Activated CD8-positive, alpha-beta T cell treated with anti-CD3 and anti-CD28 coated beads for 36 hours (primary cell): ENCODE data around the gene ALDH16A1. TPM values are rescaled to one million over a fixed set of nuclear protein-coding genes. Genes with fewer than 3 reads are reported as not detected.

Experiments used
- ATAC-seq: fragments of 200-7000 bp; cut with Tn5 transposase; one replicate; pipeline ENCODE4 v1.10.0; 2021; ENCODE audit warnings: mild to moderate bottlenecking, moderate library complexity
- CTCF ChIA-PET: fragments of 350-600 bp; sonication (Branson Sonifier 250); formaldehyde crosslinking; loops from one replicate; lab custom pipeline; 2021; ENCODE audit warnings: antibody characterized with exemption; lab: Charles Lee
- POLR2A ChIA-PET: fragments of 350-600 bp; sonication (Branson Sonifier 250); formaldehyde crosslinking; loops from one replicate; lab custom pipeline; 2021; ENCODE audit warnings: antibody characterized with exemption; lab: Charles Lee
- DNase-seq: peaks from one replicate; pipeline ENCODE4 v3.0.0-alpha.2; 2020
- H3K27ac Mint-ChIP-seq: one replicate; pipeline ENCODE4 v1.8.0; 2021; ENCODE audit warnings: mild to moderate bottlenecking, mixed read lengths
- H3K27me3 Mint-ChIP-seq: one replicate; pipeline ENCODE4 v1.8.0; 2021; ENCODE audit warnings: mixed read lengths
- H3K36me3 Mint-ChIP-seq: one replicate; pipeline ENCODE4 v1.8.0; 2021; ENCODE audit warnings: low read depth, mixed read lengths
- H3K4me1 Mint-ChIP-seq: one replicate; pipeline ENCODE4 v1.8.0; 2021; ENCODE audit warnings: low read depth, mixed read lengths
- H3K4me3 Mint-ChIP-seq: one replicate; pipeline ENCODE4 v1.8.0; 2021; ENCODE audit warnings: mild to moderate bottlenecking, moderate library complexity, mixed read lengths
- H3K9me3 Mint-ChIP-seq: one replicate; pipeline ENCODE4 v1.8.0; 2021; ENCODE audit warnings: mixed read lengths
- intact Hi-C: fragments of 100-400 bp; cut with micrococcal nuclease; formaldehyde crosslinking; loops from one replicate; pipeline ENCODE4 v1.10.0; 2022
- total RNA-seq, 2 experiments: library from RNA; stranded (reverse); gene quantifications; one replicate each; pipeline ENCODE4 v1.2.3, GENCODE V29; 2021
- TF ChIP-seq, protein P1 (sequence below): fragments of 200-600 bp; IDR thresholded peaks from one replicate; pipeline ENCODE4 v1.8.0; 2022; ENCODE audit warnings: antibody characterized with exemption, mild to moderate bottlenecking

The ALDH16A1 gene
- total RNA-seq, 2 experiments from 2014 or later, result 24.6 to 24.8 TPM

DNA sequence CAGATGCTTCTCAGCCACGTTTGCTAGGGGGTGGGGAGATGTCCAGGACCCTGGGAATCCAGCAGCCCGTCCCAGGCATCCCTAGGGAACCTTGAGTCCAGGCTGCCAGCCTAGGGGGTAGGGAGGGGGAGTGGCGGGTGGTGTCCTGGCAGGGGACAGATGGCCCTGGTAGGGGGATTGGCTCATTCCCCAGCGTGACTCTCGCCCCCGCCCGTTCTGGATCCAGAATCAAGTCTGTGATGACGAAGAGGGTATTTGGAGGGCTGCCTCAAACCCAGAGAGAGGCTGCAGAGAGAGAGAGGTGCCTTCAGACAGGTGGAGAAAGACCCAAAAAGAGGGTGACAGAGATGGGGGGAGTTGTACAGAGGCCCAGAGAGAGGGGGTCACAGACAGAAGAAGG is 15.8 kb upstream of the ALDH16A1 start:
- Mint-ChIP-seq H3K4me3 (no peak overlapping the region), H3K4me1 (peaks cover 29% of the 10 kb centered on the region), H3K36me3 (no peaks in the 10 kb centered on the region), H3K27me3 (peaks cover 89% of the 10 kb centered on the region), H3K27ac (no peak overlapping the region), H3K9me3 (no peaks in the 10 kb centered on the region)
- ChIA-PET POLR2A (no interaction called here), CTCF (no interaction called here)
- ATAC-seq, result no peak
- TF ChIP-seq, protein P1, sequence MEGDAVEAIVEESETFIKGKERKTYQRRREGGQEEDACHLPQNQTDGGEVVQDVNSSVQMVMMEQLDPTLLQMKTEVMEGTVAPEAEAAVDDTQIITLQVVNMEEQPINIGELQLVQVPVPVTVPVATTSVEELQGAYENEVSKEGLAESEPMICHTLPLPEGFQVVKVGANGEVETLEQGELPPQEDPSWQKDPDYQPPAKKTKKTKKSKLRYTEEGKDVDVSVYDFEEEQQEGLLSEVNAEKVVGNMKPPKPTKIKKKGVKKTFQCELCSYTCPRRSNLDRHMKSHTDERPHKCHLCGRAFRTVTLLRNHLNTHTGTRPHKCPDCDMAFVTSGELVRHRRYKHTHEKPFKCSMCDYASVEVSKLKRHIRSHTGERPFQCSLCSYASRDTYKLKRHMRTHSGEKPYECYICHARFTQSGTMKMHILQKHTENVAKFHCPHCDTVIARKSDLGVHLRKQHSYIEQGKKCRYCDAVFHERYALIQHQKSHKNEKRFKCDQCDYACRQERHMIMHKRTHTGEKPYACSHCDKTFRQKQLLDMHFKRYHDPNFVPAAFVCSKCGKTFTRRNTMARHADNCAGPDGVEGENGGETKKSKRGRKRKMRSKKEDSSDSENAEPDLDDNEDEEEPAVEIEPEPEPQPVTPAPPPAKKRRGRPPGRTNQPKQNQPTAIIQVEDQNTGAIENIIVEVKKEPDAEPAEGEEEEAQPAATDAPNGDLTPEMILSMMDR, result no peak
- DNase-seq, result no peak
- intact Hi-C loops, result no loop called here

DNA sequence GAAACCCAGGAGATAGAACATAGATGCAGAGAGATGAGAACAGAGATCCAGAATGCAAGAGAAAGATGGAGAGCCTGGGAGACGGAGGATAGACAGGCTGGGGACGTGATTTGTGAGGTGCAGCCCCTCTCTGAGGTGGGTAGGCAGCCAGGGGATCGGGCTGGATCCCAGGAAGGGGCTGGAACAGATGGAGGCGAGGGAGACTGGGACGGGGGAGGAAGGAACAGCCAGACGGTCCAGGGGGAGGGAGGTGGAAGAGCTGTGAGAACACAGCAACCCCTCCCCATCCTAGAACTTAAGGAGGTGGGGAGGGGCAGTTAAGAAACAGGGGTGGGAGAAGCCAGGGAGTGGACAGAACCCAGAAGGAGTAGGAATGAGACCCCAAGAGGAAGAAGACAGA is 14.8 kb upstream of the ALDH16A1 start:
- CTCF ChIA-PET, result no interaction called here
- DNase-seq, result no peak
- no peak for ATAC-seq
- POLR2A ChIA-PET, result no interaction called here
- Mint-ChIP-seq H3K4me1 (peaks cover 27% of the 10 kb centered on the region), H3K27me3 (peaks cover 87% of the 10 kb centered on the region), H3K36me3 (no peaks in the 10 kb centered on the region), H3K27ac (no peak overlapping the region), H3K4me3 (no peak overlapping the region), H3K9me3 (no peaks in the 10 kb centered on the region)
- TF ChIP-seq, protein P1, result no peak
- intact Hi-C loops, result no loop called here

DNA sequence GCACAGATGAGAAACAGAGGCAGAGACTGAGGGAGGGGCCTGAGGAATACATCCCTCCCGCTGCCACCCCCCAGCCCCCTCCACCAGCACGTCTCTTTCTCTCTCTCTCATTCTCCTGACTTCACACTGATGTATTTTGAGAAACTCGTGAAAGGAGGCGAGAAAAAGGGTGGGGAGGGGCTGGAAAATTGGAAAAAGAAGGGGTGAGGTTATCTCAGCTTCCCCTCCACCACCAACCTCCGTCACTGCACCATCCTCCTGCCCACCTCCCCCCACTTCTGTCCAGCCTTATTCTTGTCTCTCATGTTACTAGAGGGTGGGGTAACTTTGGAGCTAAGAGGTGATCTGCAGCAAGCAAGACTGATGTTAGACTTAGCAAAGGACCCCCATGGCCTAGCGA is 13.2 kb upstream of the ALDH16A1 start:
- DNase-seq (no peak), ATAC-seq (no peak)
- ChIA-PET CTCF (interaction anchor here (1.0 kb wide), 2 partner anchors 10 to 49 kb away, joined by 4 to 6 read pairs; no protein-coding TSS in a partner anchor), POLR2A (interaction anchor here (0.7 to 1.5 kb wide), 4 partner anchors 10 to 50 kb away, joined by 3 to 4 read pairs (median 3); partner anchors contain the start of gene PIH1D1)
- H3K27ac Mint-ChIP-seq, result no peak overlapping the region
- intact Hi-C loops, result loop anchor here (5.0 to 10.0 kb wide), 2 partner anchors 48 to 175 kb away; no protein-coding TSS in a partner anchor
- H3K4me1 Mint-ChIP-seq, result peaks cover 29% of the 10 kb centered on the region
- no peaks in the 10 kb centered on the region for H3K36me3 Mint-ChIP-seq
- no peak overlapping the region for H3K4me3 Mint-ChIP-seq
- TF ChIP-seq, protein P1, result no peak
- peaks cover 73% of the 10 kb centered on the region for H3K27me3 Mint-ChIP-seq
- no peaks in the 10 kb centered on the region for H3K9me3 Mint-ChIP-seq

DNA sequence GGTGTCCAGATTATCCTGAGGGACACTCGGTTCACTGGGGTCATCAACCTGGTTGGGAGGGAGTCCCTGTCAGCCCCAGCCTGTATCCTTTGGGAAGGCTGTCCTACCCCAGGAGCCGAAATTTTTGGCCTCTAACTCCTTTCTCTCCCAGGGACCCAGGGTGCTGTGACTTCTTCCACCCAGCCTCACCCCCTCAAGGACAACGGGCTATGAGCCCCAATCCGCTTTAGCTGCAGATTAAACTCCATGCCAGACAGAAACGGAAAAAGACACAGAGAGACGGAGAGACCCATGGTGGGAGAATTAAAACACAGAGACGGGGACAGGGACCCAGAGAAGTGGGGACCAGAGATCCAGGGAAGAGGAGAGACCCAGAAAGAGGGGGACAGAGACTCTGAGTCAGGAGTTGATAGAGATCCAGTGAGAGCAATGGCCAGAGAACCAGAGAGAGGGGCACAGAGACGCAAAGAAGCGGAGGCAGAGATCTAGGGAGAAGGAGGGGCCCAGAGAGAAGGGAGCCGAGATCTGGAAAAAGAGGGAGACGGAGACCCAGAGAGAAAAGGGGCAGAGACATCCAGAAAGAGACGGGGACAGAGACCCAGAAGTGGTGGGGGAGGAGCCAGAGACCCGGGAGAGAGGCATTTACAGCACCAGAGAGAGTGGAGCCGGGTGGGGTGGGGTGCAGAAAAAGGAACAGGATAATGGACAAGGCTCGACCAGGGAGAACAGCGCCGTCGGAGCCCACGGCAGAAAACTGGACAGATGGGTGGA is 12.4 kb upstream of the ALDH16A1 start:
- no peak for DNase-seq
- intact Hi-C loops, result loop anchor here (5.0 to 10.0 kb wide), 2 partner anchors 48 to 176 kb away; no protein-coding TSS in a partner anchor
- CTCF ChIA-PET, result interaction anchor here (1.0 kb wide), 1 partner anchor 11 kb away, joined by 4 read pairs; no protein-coding TSS in a partner anchor
- Mint-ChIP-seq H3K27ac (no peak overlapping the region), H3K9me3 (no peaks in the 10 kb centered on the region), H3K4me3 (no peak overlapping the region), H3K27me3 (peaks cover 65% of the 10 kb centered on the region), H3K4me1 (peaks cover 34% of the 10 kb centered on the region), H3K36me3 (no peaks in the 10 kb centered on the region)
- ATAC-seq, result no peak
- POLR2A ChIA-PET, result interaction anchor here (1.0 to 1.5 kb wide), 3 partner anchors 11 to 51 kb away, joined by 3 to 4 read pairs (median 3); partner anchors contain the start of gene PIH1D1
- TF ChIP-seq, protein P1, result no peak
